ENCODE measurements around the gene PIGM.
A peak's percentile ranks its signal among the peaks of the same experiment; 100 is the strongest.

The PIGM gene

DNA sequence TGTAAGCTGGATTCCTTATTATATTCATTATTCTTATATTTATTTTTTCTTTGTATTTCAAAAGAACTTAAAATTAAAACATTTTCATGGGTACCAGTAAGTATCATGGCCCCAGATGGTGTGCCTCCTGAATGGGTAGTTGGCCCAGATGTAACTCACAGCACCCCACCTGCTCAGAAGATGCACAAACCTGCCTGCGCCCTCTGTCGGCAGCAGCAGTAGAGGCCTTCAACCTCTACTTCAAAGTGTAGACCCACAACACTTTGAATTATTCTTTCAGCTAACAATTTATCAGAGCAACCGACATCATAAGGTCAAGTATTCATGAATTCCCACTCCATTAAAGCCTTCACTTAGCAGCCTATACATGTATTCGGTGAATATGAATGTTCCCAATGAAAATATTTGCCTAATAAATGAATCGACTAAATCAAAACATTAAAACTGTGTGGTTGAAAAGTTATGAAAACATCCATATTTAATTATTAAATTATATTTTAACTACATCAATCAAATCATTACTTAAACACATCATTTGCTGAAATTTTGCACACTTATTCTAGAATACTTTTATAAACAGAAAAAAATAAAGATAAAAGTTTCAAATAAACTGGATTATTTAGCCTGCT is 25.4 kb downstream of the PIGM start:
- H3K9me3 ChIP-seq (ENCODE audit: control insufficient read depth, insufficient read depth, low read length) = no peaks in the 10 kb centered on the region
- no peaks in the 10 kb centered on the region for H3K36me3 ChIP-seq (ENCODE audit: control insufficient read depth, insufficient read depth, low read length)
- no peak overlapping the region for H3K27ac ChIP-seq (ENCODE audit: low read length)
- H3K4me1 ChIP-seq (ENCODE audit: control insufficient read depth, insufficient read depth, low read length) = no peaks in the 10 kb centered on the region
- H3K27me3 ChIP-seq (ENCODE audit: control insufficient read depth, insufficient read depth, low read length) = no peaks in the 10 kb centered on the region
- no peak overlapping the region for H3K4me3 ChIP-seq (ENCODE audit: low read length)
- peak; percentile 72 for DNase-seq (ENCODE audit: low read depth, low spot score)
- no CpG with 5 or more reads among the region's 5 CpGs for WGBS (ENCODE audit: insufficient coverage, insufficient read length)

DNA sequence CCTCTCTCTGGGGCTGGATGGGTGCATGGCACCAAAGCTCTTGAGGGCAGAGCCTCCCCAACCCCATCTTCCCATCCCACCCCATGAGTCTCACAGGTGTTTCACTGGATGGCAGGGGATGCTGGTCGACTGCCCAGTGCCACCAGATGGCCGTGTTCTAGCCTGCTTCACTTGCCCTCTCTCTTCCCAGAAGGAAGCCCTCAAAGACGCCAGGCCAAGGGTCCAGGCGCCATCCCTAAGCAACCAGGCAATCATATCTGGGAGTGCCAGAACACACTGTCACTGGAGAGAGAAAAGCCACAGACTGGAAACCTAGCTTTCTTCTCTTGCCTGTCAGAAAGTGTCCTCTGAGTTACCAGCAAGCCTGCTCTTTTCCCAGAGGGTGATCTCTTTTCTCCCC is 26.7 kb downstream of the PIGM start:
- no peak overlapping the region for H3K27ac ChIP-seq (ENCODE audit: low read length)
- no peak for DNase-seq (ENCODE audit: low read depth, low spot score)
- no peaks in the 10 kb centered on the region for H3K4me1 ChIP-seq (ENCODE audit: control insufficient read depth, insufficient read depth, low read length)
- no peaks in the 10 kb centered on the region for H3K9me3 ChIP-seq (ENCODE audit: control insufficient read depth, insufficient read depth, low read length)
- H3K36me3 ChIP-seq (ENCODE audit: control insufficient read depth, insufficient read depth, low read length) = no peaks in the 10 kb centered on the region
- H3K27me3 ChIP-seq (ENCODE audit: control insufficient read depth, insufficient read depth, low read length) = no peaks in the 10 kb centered on the region
- no CpG with 5 or more reads among the region's 4 CpGs for WGBS (ENCODE audit: insufficient coverage, insufficient read length)
- H3K4me3 ChIP-seq (ENCODE audit: low read length) = no peak overlapping the region

DNA sequence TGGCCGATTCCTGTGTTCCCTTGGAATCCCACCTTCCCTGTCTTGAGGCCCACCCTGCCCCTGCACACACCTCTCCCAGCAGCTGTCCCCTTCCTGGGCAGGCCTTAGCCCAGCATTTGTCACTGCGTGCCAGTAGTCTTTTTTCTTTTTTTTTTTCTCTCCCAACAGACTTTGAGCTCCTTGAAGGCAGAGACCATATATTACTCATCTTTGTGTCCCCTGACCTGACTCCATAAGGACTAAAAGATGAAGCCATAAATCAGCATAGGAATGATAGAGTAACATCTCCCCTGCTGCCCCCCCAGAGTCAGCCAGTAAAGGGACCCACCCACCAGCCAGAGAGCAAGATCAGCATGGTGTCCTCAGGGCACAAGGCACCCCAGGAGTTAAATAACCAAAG is 27.4 kb downstream of the PIGM start:
- Histone ChIP-seq H3K4me3 (ENCODE audit: low read length) (no peak overlapping the region), H3K36me3 (ENCODE audit: control insufficient read depth, insufficient read depth, low read length) (no peaks in the 10 kb centered on the region), H3K27me3 (ENCODE audit: control insufficient read depth, insufficient read depth, low read length) (no peaks in the 10 kb centered on the region), H3K4me1 (ENCODE audit: control insufficient read depth, insufficient read depth, low read length) (no peaks in the 10 kb centered on the region), H3K9me3 (ENCODE audit: control insufficient read depth, insufficient read depth, low read length) (no peaks in the 10 kb centered on the region), H3K27ac (ENCODE audit: low read length) (no peak overlapping the region)
- WGBS (ENCODE audit: insufficient coverage, insufficient read length) = no CpG with 5 or more reads among the region's 2 CpGs
- no peak for DNase-seq (ENCODE audit: low read depth, low spot score)

DNA sequence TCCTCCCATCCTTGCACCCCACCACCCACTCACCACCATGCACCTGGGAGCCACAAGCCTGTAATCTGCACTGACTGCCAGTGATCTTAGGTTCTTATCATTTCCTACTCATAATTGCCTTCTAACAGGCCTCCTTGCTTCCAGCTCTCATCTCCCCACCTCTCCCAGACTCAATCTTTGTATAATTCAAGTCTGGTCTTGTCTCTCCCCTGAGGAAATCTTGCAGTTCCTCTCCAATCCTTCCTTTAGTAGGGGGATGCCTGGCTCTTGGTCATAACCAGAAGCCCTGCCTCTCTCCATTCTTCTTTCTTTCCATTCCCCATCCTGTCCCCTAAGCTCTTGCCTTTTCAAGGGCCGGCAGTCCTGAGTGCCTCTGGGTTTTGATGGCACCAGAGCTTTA is 27.8 kb downstream of the PIGM start:
- Histone ChIP-seq H3K36me3 (ENCODE audit: control insufficient read depth, insufficient read depth, low read length) (no peaks in the 10 kb centered on the region), H3K27ac (ENCODE audit: low read length) (no peak overlapping the region)
- no CpG with 5 or more reads among the region's 1 CpG for WGBS (ENCODE audit: insufficient coverage, insufficient read length)

DNA sequence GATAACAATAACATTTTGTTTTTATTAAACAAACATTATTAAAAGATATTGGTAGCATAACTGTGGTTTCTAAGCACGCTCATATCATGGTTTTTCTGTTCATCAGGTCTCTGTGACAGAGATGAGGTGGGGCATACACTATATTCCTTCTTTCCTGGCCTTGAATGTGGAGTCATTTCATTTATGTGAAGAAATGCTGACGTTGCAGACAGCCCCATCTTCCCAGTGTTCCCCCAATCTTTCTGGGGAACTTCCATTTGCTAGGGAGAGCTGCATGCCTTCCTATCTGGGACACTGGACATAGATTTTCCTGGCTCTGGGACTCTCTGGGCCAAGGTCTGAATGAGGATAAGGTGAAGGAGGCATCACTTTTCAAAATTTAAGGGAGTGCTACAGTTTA is 30.4 kb downstream of the PIGM start:
- Histone ChIP-seq H3K27me3 (ENCODE audit: control insufficient read depth, insufficient read depth, low read length) (no peaks in the 10 kb centered on the region), H3K27ac (ENCODE audit: low read length) (no peak overlapping the region), H3K4me3 (ENCODE audit: low read length) (no peak overlapping the region), H3K4me1 (ENCODE audit: control insufficient read depth, insufficient read depth, low read length) (no peaks in the 10 kb centered on the region), H3K9me3 (ENCODE audit: control insufficient read depth, insufficient read depth, low read length) (no peaks in the 10 kb centered on the region), H3K36me3 (ENCODE audit: control insufficient read depth, insufficient read depth, low read length) (no peaks in the 10 kb centered on the region)
- WGBS (ENCODE audit: insufficient coverage, insufficient read length) = no CpG with 5 or more reads among the region's 2 CpGs
- DNase-seq (ENCODE audit: low read depth, low spot score) = no peak

More for the DNA sequence above, 27.8 kb downstream of the PIGM start:
- no peaks in the 10 kb centered on the region for H3K27me3 ChIP-seq (ENCODE audit: control insufficient read depth, insufficient read depth, low read length)
- H3K4me1 ChIP-seq (ENCODE audit: control insufficient read depth, insufficient read depth, low read length) = no peaks in the 10 kb centered on the region
- DNase-seq (ENCODE audit: low read depth, low spot score) = no peak
- H3K9me3 ChIP-seq (ENCODE audit: control insufficient read depth, insufficient read depth, low read length) = no peaks in the 10 kb centered on the region
- no peak overlapping the region for H3K4me3 ChIP-seq (ENCODE audit: low read length)

DNA sequence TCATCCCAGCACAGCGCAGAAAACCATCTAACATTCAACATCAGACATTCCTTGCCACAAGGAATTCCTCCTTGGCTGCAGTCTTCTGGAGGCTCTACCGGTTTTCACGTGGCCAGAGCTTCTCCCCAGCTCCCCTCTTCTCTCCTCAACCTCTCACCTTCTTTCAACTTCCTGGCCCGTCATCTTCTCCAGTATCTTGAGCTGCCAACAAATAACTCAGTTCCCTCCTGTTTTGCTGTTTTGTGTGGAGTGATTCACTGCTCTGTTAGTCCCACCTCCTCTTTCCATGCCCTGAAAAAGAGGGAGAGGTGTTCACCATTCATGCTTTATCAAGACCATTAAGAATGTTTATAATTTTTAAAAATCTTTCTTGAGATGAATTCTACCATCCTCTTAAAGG is 32.6 kb downstream of the PIGM start:
- Histone ChIP-seq H3K4me3 (ENCODE audit: low read length) (no peak overlapping the region), H3K36me3 (ENCODE audit: control insufficient read depth, insufficient read depth, low read length) (no peaks in the 10 kb centered on the region), H3K27me3 (ENCODE audit: control insufficient read depth, insufficient read depth, low read length) (no peaks in the 10 kb centered on the region), H3K4me1 (ENCODE audit: control insufficient read depth, insufficient read depth, low read length) (no peaks in the 10 kb centered on the region), H3K27ac (ENCODE audit: low read length) (no peak overlapping the region), H3K9me3 (ENCODE audit: control insufficient read depth, insufficient read depth, low read length) (no peaks in the 10 kb centered on the region)
- no CpG with 5 or more reads among the region's 4 CpGs for WGBS (ENCODE audit: insufficient coverage, insufficient read length)
- DNase-seq (ENCODE audit: low read depth, low spot score) = no peak

DNA sequence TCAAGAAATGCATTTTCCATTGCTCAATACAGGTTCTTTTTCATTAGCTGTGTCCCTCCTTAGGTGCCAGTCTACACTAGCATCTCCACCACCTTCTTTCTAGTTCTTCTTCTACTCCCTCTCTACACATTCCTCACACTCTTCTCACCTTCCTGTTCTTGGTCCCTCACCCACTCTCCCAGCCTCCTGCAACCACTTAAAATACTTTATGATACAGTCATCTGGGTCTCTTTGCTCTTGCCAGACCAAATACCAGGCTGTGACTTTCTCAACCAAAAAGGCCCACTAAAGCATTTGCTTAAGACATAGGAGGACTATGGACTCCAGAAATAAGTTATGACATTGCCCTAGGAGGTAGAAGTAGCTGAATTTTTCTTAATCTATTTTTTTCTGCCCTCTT is 35.1 kb downstream of the PIGM start:
- Histone ChIP-seq H3K9me3 (ENCODE audit: control insufficient read depth, insufficient read depth, low read length) (no peaks in the 10 kb centered on the region), H3K36me3 (ENCODE audit: control insufficient read depth, insufficient read depth, low read length) (no peaks in the 10 kb centered on the region), H3K27me3 (ENCODE audit: control insufficient read depth, insufficient read depth, low read length) (no peaks in the 10 kb centered on the region), H3K4me3 (ENCODE audit: low read length) (no peak overlapping the region), H3K27ac (ENCODE audit: low read length) (no peak overlapping the region), H3K4me1 (ENCODE audit: control insufficient read depth, insufficient read depth, low read length) (no peaks in the 10 kb centered on the region)
- DNase-seq (ENCODE audit: low read depth, low spot score) = no peak

DNA sequence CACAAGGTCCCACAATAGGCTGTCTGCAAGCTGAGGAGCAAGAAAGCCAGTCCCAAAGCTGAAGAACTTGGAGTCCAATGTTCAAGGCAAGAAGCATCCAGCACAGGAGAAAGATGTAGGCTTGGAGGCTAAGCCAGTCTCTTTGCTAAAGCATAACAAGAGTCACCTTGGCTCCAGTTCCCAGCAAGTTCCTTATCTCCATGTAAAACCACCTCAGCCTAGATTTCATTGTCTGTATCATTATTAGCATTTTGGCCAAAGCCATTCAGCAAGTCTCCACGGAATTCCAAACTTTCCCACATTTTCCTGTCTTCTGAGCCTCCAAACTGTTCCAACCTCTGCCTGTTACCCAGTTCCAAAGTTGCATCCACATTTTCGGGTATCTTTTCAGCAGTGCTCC is 36.9 kb downstream of the PIGM start:
- H3K27me3 ChIP-seq (ENCODE audit: control insufficient read depth, insufficient read depth, low read length) = no peaks in the 10 kb centered on the region
- H3K36me3 ChIP-seq (ENCODE audit: control insufficient read depth, insufficient read depth, low read length) = no peaks in the 10 kb centered on the region
- no peak overlapping the region for H3K27ac ChIP-seq (ENCODE audit: low read length)
- H3K4me1 ChIP-seq (ENCODE audit: control insufficient read depth, insufficient read depth, low read length) = no peaks in the 10 kb centered on the region
- no peak overlapping the region for H3K4me3 ChIP-seq (ENCODE audit: low read length)
- DNase-seq (ENCODE audit: low read depth, low spot score) = no peak
- no peaks in the 10 kb centered on the region for H3K9me3 ChIP-seq (ENCODE audit: control insufficient read depth, insufficient read depth, low read length)
- no CpG with 5 or more reads among the region's 2 CpGs for WGBS (ENCODE audit: insufficient coverage, insufficient read length)

DNA sequence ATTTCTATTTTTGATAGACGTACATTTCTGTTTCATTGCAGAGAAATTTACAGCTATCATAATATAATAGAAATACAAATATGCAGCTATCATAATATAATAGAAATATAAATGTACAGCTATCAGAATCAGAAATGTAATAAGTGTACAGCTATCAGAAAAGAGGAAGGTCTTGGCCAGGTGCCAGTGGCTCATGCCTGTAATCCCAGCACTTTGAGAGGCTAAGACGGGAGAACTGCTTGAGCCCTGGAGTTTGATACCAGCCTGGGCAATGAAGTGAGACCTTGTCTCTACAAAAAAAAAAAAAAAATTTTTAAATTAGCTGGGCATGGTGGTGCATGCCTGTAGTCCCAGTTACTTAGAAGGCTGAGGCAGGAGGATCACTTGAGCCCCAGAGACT is 37.9 kb downstream of the PIGM start:
- Histone ChIP-seq H3K4me3 (ENCODE audit: low read length) (no peak overlapping the region), H3K4me1 (ENCODE audit: control insufficient read depth, insufficient read depth, low read length) (no peaks in the 10 kb centered on the region), H3K36me3 (ENCODE audit: control insufficient read depth, insufficient read depth, low read length) (no peaks in the 10 kb centered on the region), H3K27me3 (ENCODE audit: control insufficient read depth, insufficient read depth, low read length) (no peaks in the 10 kb centered on the region), H3K9me3 (ENCODE audit: control insufficient read depth, insufficient read depth, low read length) (no peaks in the 10 kb centered on the region), H3K27ac (ENCODE audit: low read length) (no peak overlapping the region)
- DNase-seq (ENCODE audit: low read depth, low spot score) = no peak
- WGBS (ENCODE audit: insufficient coverage, insufficient read length) = no CpG with 5 or more reads among the region's 2 CpGs

DNA sequence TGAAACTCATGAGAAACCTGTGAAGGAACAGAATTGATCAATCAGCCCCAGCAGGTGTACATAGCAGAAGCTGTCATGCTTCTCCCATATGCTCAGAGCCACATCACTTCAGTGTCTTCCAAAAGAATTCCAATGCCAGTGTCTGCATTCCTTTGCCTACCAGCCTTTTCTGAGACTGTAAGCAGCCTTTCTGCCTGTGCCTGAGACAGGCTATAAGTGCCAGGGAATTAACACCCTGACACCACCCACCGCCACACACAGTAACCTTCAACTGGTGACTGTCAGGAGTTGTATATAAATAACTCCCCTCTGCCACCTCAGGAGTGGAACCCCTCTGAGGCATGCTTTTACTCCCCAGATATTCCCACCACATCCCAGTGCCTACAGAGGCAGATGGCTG is 39.6 kb downstream of the PIGM start:
- no CpG with 5 or more reads among the region's 1 CpG for WGBS (ENCODE audit: insufficient coverage, insufficient read length)
- DNase-seq (ENCODE audit: low read depth, low spot score) = no peak
- no peaks in the 10 kb centered on the region for H3K27me3 ChIP-seq (ENCODE audit: control insufficient read depth, insufficient read depth, low read length)
- H3K27ac ChIP-seq (ENCODE audit: low read length) = no peak overlapping the region
- H3K9me3 ChIP-seq (ENCODE audit: control insufficient read depth, insufficient read depth, low read length) = no peaks in the 10 kb centered on the region
- no peaks in the 10 kb centered on the region for H3K4me1 ChIP-seq (ENCODE audit: control insufficient read depth, insufficient read depth, low read length)
- no peak overlapping the region for H3K4me3 ChIP-seq (ENCODE audit: low read length)
- no peaks in the 10 kb centered on the region for H3K36me3 ChIP-seq (ENCODE audit: control insufficient read depth, insufficient read depth, low read length)

DNA sequence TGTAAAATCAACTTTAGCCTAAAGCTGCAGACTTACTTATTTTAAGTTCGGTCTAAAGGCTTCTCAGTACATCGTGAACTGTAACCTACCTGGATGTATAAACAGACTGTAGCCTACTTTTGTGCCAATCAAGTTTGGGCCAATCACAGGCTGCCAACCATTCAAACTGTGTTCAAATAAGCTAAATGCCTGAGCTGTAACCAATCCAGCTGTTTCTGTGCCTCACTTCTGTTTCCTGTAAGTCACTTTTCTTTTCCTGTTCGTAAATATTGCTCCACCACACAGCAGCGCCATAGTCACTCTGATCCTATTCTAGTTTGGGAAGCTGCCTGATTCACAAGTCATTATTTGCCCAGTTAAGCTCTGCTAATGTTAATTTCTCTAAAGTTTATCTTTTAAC is 40.3 kb downstream of the PIGM start:
- no peak overlapping the region for H3K27ac ChIP-seq (ENCODE audit: low read length)
- no peaks in the 10 kb centered on the region for H3K27me3 ChIP-seq (ENCODE audit: control insufficient read depth, insufficient read depth, low read length)
- WGBS (ENCODE audit: insufficient coverage, insufficient read length) = no CpG with 5 or more reads among the region's 4 CpGs
- H3K4me1 ChIP-seq (ENCODE audit: control insufficient read depth, insufficient read depth, low read length) = no peaks in the 10 kb centered on the region
- H3K4me3 ChIP-seq (ENCODE audit: low read length) = no peak overlapping the region
- no peak for DNase-seq (ENCODE audit: low read depth, low spot score)
- H3K36me3 ChIP-seq (ENCODE audit: control insufficient read depth, insufficient read depth, low read length) = no peaks in the 10 kb centered on the region
- H3K9me3 ChIP-seq (ENCODE audit: control insufficient read depth, insufficient read depth, low read length) = no peaks in the 10 kb centered on the region
